OCI-LY1 (cell line): Measurements from ENCODE around the gene SRRM2.

Source experiments
- H2AFZ ChIP-seq: fragments of 200-600 bp; sonication (generic), shearing (Covaris generic); 2 replicates; pipeline ENCODE4 v1.6.0; 2014; ENCODE audit warnings: antibody characterized with exemption, mild to moderate bottlenecking, low read length
- H3F3A ChIP-seq: fragments of 200-600 bp; sonication (generic), shearing (Covaris generic); 2 replicates; pipeline ENCODE4 v1.6.0; 2014; ENCODE audit warnings: mild to moderate bottlenecking, antibody characterized with exemption, low read length, moderate library complexity; ENCODE audit not compliant: insufficient read depth
- H3K27ac ChIP-seq: fragments of 200-600 bp; sonication (generic); 2 replicates; pipeline ENCODE4 v1.5.1; 2014; ENCODE audit warnings: low read length, mixed run types, mild to moderate bottlenecking, low read depth; ENCODE audit not compliant: poor library complexity, severe bottlenecking
- H3K27me3 ChIP-seq: fragments of 200-600 bp; sonication (generic); 2 replicates; pipeline ENCODE4 v1.6.0; 2014; ENCODE audit warnings: antibody characterized with exemption, mild to moderate bottlenecking, low read length, moderate library complexity; ENCODE audit not compliant: insufficient read depth
- H3K36me3 ChIP-seq: fragments of 200-600 bp; sonication (generic); 2 replicates; pipeline ENCODE4 v1.6.1; 2014; ENCODE audit warnings: mild to moderate bottlenecking, antibody characterized with exemption, low read length, moderate library complexity, mixed read lengths; ENCODE audit not compliant: insufficient read depth
- H3K4me1 ChIP-seq: fragments of 200-600 bp; sonication (generic); 2 replicates; pipeline ENCODE4 v1.5.1; 2014; ENCODE audit warnings: mild to moderate bottlenecking, low read length, moderate library complexity; ENCODE audit not compliant: insufficient read depth, severe bottlenecking
- H3K4me2 ChIP-seq: fragments of 200-600 bp; sonication (generic), shearing (Covaris generic); 2 replicates; pipeline ENCODE4 v1.6.1; 2014; ENCODE audit warnings: low read length
- H3K4me3 ChIP-seq: fragments of 200-600 bp; sonication (generic); 2 replicates; pipeline ENCODE4 v1.5.1; 2014; ENCODE audit warnings: low read length, low read depth, mild to moderate bottlenecking, mixed read lengths; ENCODE audit not compliant: poor library complexity, severe bottlenecking
- H3K79me2 ChIP-seq: fragments of 200-600 bp; shearing (Covaris generic); 2 replicates; pipeline ENCODE4 v1.6.1; 2016; ENCODE audit warnings: mixed run types, low read length, mixed read lengths; ENCODE audit not compliant: insufficient read depth
- H3K9ac ChIP-seq: fragments of 200-600 bp; sonication (generic), shearing (Covaris generic); 2 replicates; pipeline ENCODE4 v1.6.1; 2014; ENCODE audit warnings: mild to moderate bottlenecking, low read length, mixed read lengths
- H3K9me2 ChIP-seq: fragments of 200-600 bp; sonication (generic), shearing (Covaris generic); 2 replicates; pipeline ENCODE4 v1.6.1; 2014; ENCODE audit warnings: low read depth, mild to moderate bottlenecking, low read length, mixed read lengths
- H3K9me3 ChIP-seq: fragments of 200-600 bp; shearing (Covaris generic); 2 replicates; pipeline ENCODE4 v1.6.1; 2014; ENCODE audit warnings: low read length, mixed read lengths
- H4K20me1 ChIP-seq: fragments of 200-600 bp; sonication (generic), shearing (Covaris generic); 2 replicates; pipeline ENCODE4 v1.6.0; 2016; ENCODE audit warnings: mild to moderate bottlenecking, low read length; ENCODE audit not compliant: insufficient read depth
- CTCF ChIP-seq: fragments of 200-600 bp; sonication (generic), shearing (Covaris generic); IDR thresholded peaks from 2 replicates; pipeline ENCODE4 v1.5.1; 2017; ENCODE audit warnings: mild to moderate bottlenecking, antibody characterized with exemption, low read length, moderate library complexity, mixed read lengths
- EZH2 ChIP-seq: fragments of 200-600 bp; sonication (generic), shearing (Covaris generic); IDR thresholded peaks from 2 replicates; pipeline ENCODE4 v1.8.0; 2017; ENCODE audit warnings: borderline replicate concordance, mixed run types, mild to moderate bottlenecking, antibody characterized with exemption, low read length, moderate library complexity, mixed read lengths

SRRM2 gene

DNA sequence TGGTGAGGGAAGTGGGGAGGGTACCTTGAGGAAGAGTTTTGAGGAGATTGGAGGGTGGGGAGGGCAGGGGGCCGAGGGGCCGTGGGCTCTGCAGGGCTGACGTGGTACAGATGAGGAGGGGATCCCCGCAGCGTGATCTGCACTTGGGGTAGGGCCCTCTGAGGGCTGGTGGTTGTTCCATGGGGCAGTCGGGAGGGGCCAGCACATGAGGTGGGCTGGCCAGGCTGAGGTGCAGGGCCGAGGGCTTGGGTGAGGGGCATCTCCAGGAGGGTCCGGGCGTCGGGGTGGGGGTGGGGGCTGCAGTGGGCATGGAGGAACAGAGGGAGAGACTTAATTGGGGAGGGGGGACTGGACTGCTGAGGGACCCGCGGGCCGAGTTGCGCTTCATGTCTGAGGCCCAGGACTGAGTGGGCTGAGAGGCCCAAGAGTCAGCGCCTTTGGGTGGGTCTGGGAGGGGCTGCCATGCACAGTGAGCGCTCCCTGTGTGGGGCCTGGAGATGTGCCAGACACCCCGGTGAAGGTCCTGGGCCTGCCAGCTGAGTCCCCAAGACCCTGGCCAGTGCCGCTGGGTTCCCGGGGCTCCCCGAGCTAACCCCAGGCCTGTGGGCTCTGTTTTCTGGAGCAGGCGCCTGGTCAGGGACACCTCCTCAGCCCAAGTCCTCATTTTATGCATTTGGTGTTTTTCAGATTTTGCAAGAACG, 45.7 kb upstream of the SRRM2 start:
- H3K36me3 ChIP-seq, result peaks cover 10% of the 10 kb centered on the region; the same call in 1 of the 2 replicates
- H3K4me3 ChIP-seq, result no peak overlapping the region
- H3K4me1 ChIP-seq, result no peaks in the 10 kb centered on the region
- H2AFZ ChIP-seq, result no peak overlapping the region
- no peaks in the 10 kb centered on the region for H3K9me2 ChIP-seq
- H3F3A ChIP-seq, result no peaks in the 10 kb centered on the region
- TF ChIP-seq CTCF (no peak), EZH2 (no peak)
- H3K4me2 ChIP-seq, result no peak overlapping the region
- no peaks in the 10 kb centered on the region for H3K27me3 ChIP-seq
- no peaks in the 10 kb centered on the region for H4K20me1 ChIP-seq
- H3K9me3 ChIP-seq, result no peaks in the 10 kb centered on the region
- H3K9ac ChIP-seq, result no peak overlapping the region
- H3K79me2 ChIP-seq, result no peaks in the 10 kb centered on the region
- H3K27ac ChIP-seq, result no peak overlapping the region

- Histone ChIP-seq H3K9me3 (no peaks in the 10 kb centered on the region), H3K9ac (no peak overlapping the region), H3K27ac (no peak overlapping the region), H3K4me1 (no peaks in the 10 kb centered on the region), H3K79me2 (no peaks in the 10 kb centered on the region), H3K36me3 (peaks cover 10% of the 10 kb centered on the region; the same call in 1 of the 2 replicates), H3K27me3 (no peaks in the 10 kb centered on the region), H3K4me3 (no peak overlapping the region), H4K20me1 (no peaks in the 10 kb centered on the region), H3K9me2 (no peaks in the 10 kb centered on the region), H3K4me2 (no peak overlapping the region), H2AFZ (no peak overlapping the region), H3F3A (no peaks in the 10 kb centered on the region)
- no peak for TF ChIP-seq EZH2
Observed at GRCh38 chr16:2707368-2708289, 44.8 kb upstream of the SRRM2 start.

GRCh38 chr16:2708290-2708639, 44.2 kb upstream of the SRRM2 start:
- Histone ChIP-seq H3F3A (no peaks in the 10 kb centered on the region), H3K79me2 (no peaks in the 10 kb centered on the region), H3K27ac (no peak overlapping the region), H3K4me2 (no peak overlapping the region), H3K4me3 (no peak overlapping the region), H3K4me1 (no peaks in the 10 kb centered on the region), H2AFZ (no peak overlapping the region), H3K9ac (no peak overlapping the region), H3K36me3 (peaks cover 10% of the 10 kb centered on the region; the same call in 1 of the 2 replicates), H4K20me1 (no peaks in the 10 kb centered on the region), H3K9me3 (no peaks in the 10 kb centered on the region), H3K9me2 (no peaks in the 10 kb centered on the region), H3K27me3 (0 out of 2 replicates have a peak, but pooled peaks cover under 1% of the 10 kb centered on the region)
- TF ChIP-seq EZH2 (no peak), CTCF (no peak)
